ENCODE data around the gene GFER. TPM values are rescaled to one million over a fixed set of nuclear protein-coding genes. Genes with fewer than 3 reads are reported as not detected.

The GFER gene
- total and polyA plus RNA-seq, 2 donors (not counting 1 experiment from before 2014, with no cell fraction given) = 15.6 to 30.4 TPM

GRCh38 chr16:1949507-1949906, 34.5 kb upstream of the GFER start:
- no peak overlapping the region for H3K4me2 ChIP-seq (replicated peaks; ENCODE audit: low read depth, low read length, poor library complexity, severe bottlenecking)
- H3K9ac ChIP-seq (ENCODE audit: low read length) = no peak overlapping the region
- Mint-ChIP-seq H3K4me1 (no peaks in the 10 kb centered on the region), H3K27ac (no peak overlapping the region), H3K4me3 (no peak overlapping the region), H3K9me3 (ENCODE audit: insufficient read depth) (no peaks in the 10 kb centered on the region), H3K27me3 (peaks cover 4% of the 10 kb centered on the region)
- H3K27me3 ChIP-seq (replicated peaks in 1 of 4; ENCODE audit: control extremely low read depth in 1 of 4, control insufficient read depth in 3 of 4, insufficient read depth in 4 of 4, low read length in 3 of 4) = peaks cover 0 to 5% (median 0%) of the 10 kb centered on the region in 4 experiments
- H2AFZ ChIP-seq (ENCODE audit: insufficient read depth, low read depth, low read length, poor library complexity, severe bottlenecking) = no peak overlapping the region
- no peak overlapping the region for H3K4me3 ChIP-seq (ENCODE audit: control extremely low read depth in 1 of 5, extremely low read depth in 1 of 5, insufficient read depth in 1 of 5, low read depth in 2 of 5, low read length in 4 of 5)
- H3K4me1 ChIP-seq (ENCODE audit: control insufficient read depth in 2 of 2, insufficient read depth in 2 of 2, low read length in 2 of 2) = no peaks in the 10 kb centered on the region
- H4K20me1 ChIP-seq (ENCODE audit: control insufficient read depth, insufficient read depth, low read length, poor library complexity, severe bottlenecking) = no peaks in the 10 kb centered on the region
- intact Hi-C loops (cut with micrococcal nuclease) = loop anchor here (10.0 kb wide), 1 partner anchor 45 kb away; no protein-coding TSS in a partner anchor
- ATAC-seq (ENCODE audit: low read depth) = no peak
- no peak overlapping the region for H3K27ac ChIP-seq (ENCODE audit: low read length in 2 of 2)
- ChIA-PET CTCF (interaction anchor here (0.7 kb wide), 1 partner anchor 539 kb away, joined by 4 read pairs; no protein-coding TSS in a partner anchor), POLR2A (interaction anchor here (0.7 kb wide), 2 partner anchors 54 to 302 kb away, joined by 4 to 8 read pairs; partner anchors contain the start of gene ECI1)
- H3K79me2 ChIP-seq (ENCODE audit: control insufficient read depth, insufficient read depth, low read length) = no peaks in the 10 kb centered on the region
- no peak for TF ChIP-seq EZH2 (IDR thresholded peaks at IDR 0.05; ENCODE audit: borderline replicate concordance, insufficient read depth, low read depth, low read length, poor library complexity, severe bottlenecking)
- no peak for TF ChIP-seq CTCF (IDR thresholded peaks at IDR 0.05)
- no peaks in the 10 kb centered on the region for H3K9me3 ChIP-seq (ENCODE audit: control extremely low read depth in 1 of 3, control insufficient read depth in 2 of 3, insufficient read depth in 1 of 3, low read length in 2 of 3)
- 95% methylated on average over 9 of the region's 11 CpGs for WGBS (ENCODE audit: insufficient coverage)
- no peak for DNase-seq
- H3K36me3 ChIP-seq (replicated peaks in 1 of 2; ENCODE audit: control extremely low read depth in 1 of 2, control insufficient read depth in 1 of 2, extremely low read depth in 1 of 2, insufficient read depth in 2 of 2, low read length in 1 of 2) = no peaks in the 10 kb centered on the region

DNA sequence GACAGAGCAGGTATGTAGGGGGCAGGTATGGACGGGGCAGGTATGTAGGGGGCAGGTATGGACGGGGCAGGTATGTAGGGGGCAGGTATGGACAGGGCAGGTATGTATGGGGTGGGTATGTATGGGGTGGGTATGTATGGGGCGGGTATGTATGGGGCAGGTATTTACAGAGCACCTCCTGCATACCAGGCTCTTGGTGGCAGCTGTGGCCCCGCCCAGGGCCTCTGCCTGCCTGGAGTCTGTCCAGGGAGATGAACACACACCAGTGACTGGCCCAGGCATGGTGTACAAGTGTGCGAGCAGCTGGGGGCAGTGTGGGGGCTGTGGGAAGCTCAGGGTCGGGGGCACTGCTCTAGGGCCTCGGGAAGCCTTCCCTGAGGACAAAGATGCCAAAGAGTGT, 33.9 kb upstream of the GFER start:
- no peaks in the 10 kb centered on the region for H3K36me3 ChIP-seq (replicated peaks in 1 of 2; ENCODE audit: control extremely low read depth in 1 of 2, control insufficient read depth in 1 of 2, extremely low read depth in 1 of 2, insufficient read depth in 2 of 2, low read length in 1 of 2)
- 83% methylated on average over 7 of the region's 7 CpGs for WGBS (ENCODE audit: insufficient coverage)
- peaks cover 4% of the 10 kb centered on the region for H3K27me3 Mint-ChIP-seq
- no peaks in the 10 kb centered on the region for H3K9me3 Mint-ChIP-seq (ENCODE audit: insufficient read depth)
- peaks cover 0 to 5% (median 0%) of the 10 kb centered on the region in 4 experiments for H3K27me3 ChIP-seq (replicated peaks in 1 of 4; ENCODE audit: control extremely low read depth in 1 of 4, control insufficient read depth in 3 of 4, insufficient read depth in 4 of 4, low read length in 3 of 4)
- CTCF ChIA-PET = no interaction called here
- no peak overlapping the region for H2AFZ ChIP-seq (ENCODE audit: insufficient read depth, low read depth, low read length, poor library complexity, severe bottlenecking)
- H3K27ac Mint-ChIP-seq = no peak overlapping the region
- POLR2A ChIA-PET = no interaction called here
- H4K20me1 ChIP-seq (ENCODE audit: control insufficient read depth, insufficient read depth, low read length, poor library complexity, severe bottlenecking) = no peaks in the 10 kb centered on the region
- H3K9ac ChIP-seq (ENCODE audit: low read length) = no peak overlapping the region
- TF ChIP-seq CTCF (IDR thresholded peaks at IDR 0.05) = no peak
- no peak for TF ChIP-seq EZH2 (IDR thresholded peaks at IDR 0.05; ENCODE audit: borderline replicate concordance, insufficient read depth, low read depth, low read length, poor library complexity, severe bottlenecking)
- no peak for ATAC-seq (ENCODE audit: low read depth)
- no peaks in the 10 kb centered on the region for H3K79me2 ChIP-seq (ENCODE audit: control insufficient read depth, insufficient read depth, low read length)
- DNase-seq = no peak
- no peaks in the 10 kb centered on the region for H3K4me1 Mint-ChIP-seq
- intact Hi-C loops (cut with micrococcal nuclease) = no loop called here
- no peaks in the 10 kb centered on the region for H3K9me3 ChIP-seq (ENCODE audit: control extremely low read depth in 1 of 3, control insufficient read depth in 2 of 3, insufficient read depth in 1 of 3, low read length in 2 of 3)
- no peak overlapping the region for H3K4me3 Mint-ChIP-seq
- no peak overlapping the region for H3K4me2 ChIP-seq (replicated peaks; ENCODE audit: low read depth, low read length, poor library complexity, severe bottlenecking)
- no peaks in the 10 kb centered on the region for H3K4me1 ChIP-seq (ENCODE audit: control insufficient read depth in 2 of 2, insufficient read depth in 2 of 2, low read length in 2 of 2)
- H3K4me3 ChIP-seq (ENCODE audit: control extremely low read depth in 1 of 5, extremely low read depth in 1 of 5, insufficient read depth in 1 of 5, low read depth in 2 of 5, low read length in 4 of 5) = no peak overlapping the region
- H3K27ac ChIP-seq (ENCODE audit: low read length in 2 of 2) = no peak overlapping the region
